K562 (cell line): ENCODE results near the gene BET1L. TPM values are rescaled to one million over a fixed set of nuclear protein-coding genes. Genes with fewer than 3 reads are reported as not detected.

Source experiments
- CTCF ChIP-seq, 3 experiments: IDR thresholded peaks in 2 of 3; conservative IDR thresholded peaks in 1 of 3; 2 replicates each; pipeline ENCODE4 v1.5.1; 2011 to 2012; ENCODE audit warnings: low read length in 3 of 3, mild to moderate bottlenecking in 3 of 3, control low read depth in 2 of 3, improper control_type of control experiment in 1 of 3, inconsistent platforms in 1 of 3, low read depth in 1 of 3, mixed read lengths in 1 of 3, moderate library complexity in 1 of 3; ENCODE audit not compliant: insufficient read depth in 2 of 3
- GTF2E2 ChIP-seq: fragments of 200-800 bp; sonication (Bioruptor generic); IDR thresholded peaks from 2 replicates; pipeline ENCODE4 v1.6.1; 2016; ENCODE audit warnings: missing genetic modification characterization, missing compliant biosample characterization
- GTF2F1 ChIP-seq: IDR thresholded peaks from 2 replicates; pipeline ENCODE4 v1.6.1; 2011; ENCODE audit warnings: low read depth, low read length, improper control_type of control experiment
- KHSRP ChIP-seq: fragments of 450-650 bp; IDR thresholded peaks from 2 replicates; pipeline ENCODE4 v1.6.1; 2017
- PHB2 ChIP-seq: fragments of 450-650 bp; IDR thresholded peaks from 2 replicates; pipeline ENCODE4 v1.6.1; 2017; ENCODE audit warnings: low read depth
- RHOXF2B ChIP-seq: fragments of 250-450 bp; sonication (Bioruptor Pico); conservative IDR thresholded peaks from 2 replicates; pipeline ENCODE4 v1.5.1; 2021
- SRF ChIP-seq, 2 experiments: fragments of 250-450, 450-650 bp in 1 of 2; sonication (Bioruptor Pico) in 1 of 2; sonication (generic) in 1 of 2; formaldehyde crosslinking; IDR thresholded peaks; 2 replicates each; pipeline versions ENCODE4 v1.5.0 to v1.5.1; 2020 to 2022; ENCODE audit warnings: mild to moderate bottlenecking in 1 of 2, missing genetic modification reagents in 1 of 2
- ZBTB12 ChIP-seq: fragments of 250-450 bp; sonication (Bioruptor Pico); IDR thresholded peaks from 2 replicates; pipeline ENCODE4 v1.4.0; 2020
- ZNF444 ChIP-seq: fragments of 250-450 bp; sonication (Bioruptor Pico); IDR thresholded peaks from 2 replicates; pipeline ENCODE4 v1.4.0; 2020; ENCODE audit warnings: mild to moderate bottlenecking, moderate library complexity
- ZNF764 ChIP-seq: fragments of 250-450 bp; sonication (Bioruptor Pico); IDR thresholded peaks from 2 replicates; pipeline ENCODE4 v1.4.0; 2020; ENCODE audit warnings: low read depth, mild to moderate bottlenecking, moderate library complexity
- polyA plus RNA-seq, 8 experiments: library from polyadenylated mRNA; depleted of rRNA in 4 of 8; stranded (reverse) in 5 of 8; unstranded in 3 of 8; fragments of >200 nt; fragmentation: Nextera tagmentation in 2 of 8; fragmentation: Illumina TruSeq in 1 of 8; extraction: Ambion mirVana in 2 of 8; extraction: Trizol in 1 of 8; gene quantifications; 2 replicates each; pipeline versions ENCODE4 v1.2.1 to v1.2.3, GENCODE V29; 2011 to 2014; ENCODE audit warnings: inconsistent platforms in 1 of 8, missing spikeins in 1 of 8
- total RNA-seq, 7 experiments: library from RNA; depleted of rRNA in 6 of 7; stranded (reverse); fragments of >200 nt in 6 of 7; fragmentation: Illumina TruSeq in 2 of 7; extraction: Trizol in 2 of 7; gene quantifications; 2 replicates each; pipeline versions ENCODE4 v1.2.1 to v1.2.3, GENCODE V29; 2011 to 2021; ENCODE audit warnings: low replicate concordance in 1 of 7
- TF ChIP-seq, protein P1 (sequence below), 2 experiments: fragments of 450-650 bp in 1 of 2; sonication (generic) in 1 of 2; formaldehyde crosslinking in 1 of 2; IDR thresholded peaks; 2 replicates each; pipeline versions ENCODE4 v1.7.1 to v1.9.0; 2016 to 2022; ENCODE audit warnings: inconsistent platforms in 1 of 2, mild to moderate bottlenecking in 1 of 2, missing genetic modification reagents in 1 of 2

Gene BET1L
- total and polyA plus RNA-seq, 9 of the 15 experiments (the other 6 are each of a cell fraction or from before 2014, with no cell fraction given), result 9.9 to 69.1 (median 19.9) TPM

GRCh38 chr11:208181-208916 lies 1.1 kb upstream of the BET1L start (continued):
- TF ChIP-seq CTCF (IDR thresholded peaks at IDR 0.05 in 2 of 3, conservative IDR thresholded peaks at IDR 0.05 in 1 of 3; ENCODE audit: insufficient read depth in 2 of 3, low read depth in 1 of 3, low read length in 3 of 3) (0 out of 6 replicates have a peak, but pooled peaks of 1 of the 3 experiments have one; percentile 13), GTF2E2 (tag) (no peak), PHB2 (no peak), ZNF764 (no peak), GTF2F1 (no peak), KHSRP (no peak), ZBTB12 (CRISPR knock-in tag) (no peak), RHOXF2B (CRISPR knock-in tag) (no peak), SRF (CRISPR knock-in tag; IDR thresholded peaks at IDR 0.05) (no peak), ZNF444 (CRISPR knock-in tag) (no peak)
- TF ChIP-seq, protein P1, sequence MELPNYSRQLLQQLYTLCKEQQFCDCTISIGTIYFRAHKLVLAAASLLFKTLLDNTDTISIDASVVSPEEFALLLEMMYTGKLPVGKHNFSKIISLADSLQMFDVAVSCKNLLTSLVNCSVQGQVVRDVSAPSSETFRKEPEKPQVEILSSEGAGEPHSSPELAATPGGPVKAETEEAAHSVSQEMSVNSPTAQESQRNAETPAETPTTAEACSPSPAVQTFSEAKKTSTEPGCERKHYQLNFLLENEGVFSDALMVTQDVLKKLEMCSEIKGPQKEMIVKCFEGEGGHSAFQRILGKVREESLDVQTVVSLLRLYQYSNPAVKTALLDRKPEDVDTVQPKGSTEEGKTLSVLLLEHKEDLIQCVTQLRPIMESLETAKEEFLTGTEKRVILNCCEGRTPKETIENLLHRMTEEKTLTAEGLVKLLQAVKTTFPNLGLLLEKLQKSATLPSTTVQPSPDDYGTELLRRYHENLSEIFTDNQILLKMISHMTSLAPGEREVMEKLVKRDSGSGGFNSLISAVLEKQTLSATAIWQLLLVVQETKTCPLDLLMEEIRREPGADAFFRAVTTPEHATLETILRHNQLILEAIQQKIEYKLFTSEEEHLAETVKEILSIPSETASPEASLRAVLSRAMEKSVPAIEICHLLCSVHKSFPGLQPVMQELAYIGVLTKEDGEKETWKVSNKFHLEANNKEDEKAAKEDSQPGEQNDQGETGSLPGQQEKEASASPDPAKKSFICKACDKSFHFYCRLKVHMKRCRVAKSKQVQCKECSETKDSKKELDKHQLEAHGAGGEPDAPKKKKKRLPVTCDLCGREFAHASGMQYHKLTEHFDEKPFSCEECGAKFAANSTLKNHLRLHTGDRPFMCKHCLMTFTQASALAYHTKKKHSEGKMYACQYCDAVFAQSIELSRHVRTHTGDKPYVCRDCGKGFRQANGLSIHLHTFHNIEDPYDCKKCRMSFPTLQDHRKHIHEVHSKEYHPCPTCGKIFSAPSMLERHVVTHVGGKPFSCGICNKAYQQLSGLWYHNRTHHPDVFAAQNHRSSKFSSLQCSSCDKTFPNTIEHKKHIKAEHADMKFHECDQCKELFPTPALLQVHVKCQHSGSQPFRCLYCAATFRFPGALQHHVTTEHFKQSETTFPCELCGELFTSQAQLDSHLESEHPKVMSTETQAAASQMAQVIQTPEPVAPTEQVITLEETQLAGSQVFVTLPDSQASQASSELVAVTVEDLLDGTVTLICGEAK (IDR thresholded peaks at IDR 0.05), result no peak
- TF ChIP-seq, protein P1 (CRISPR knock-in tag; IDR thresholded peaks at IDR 0.05), result no peak
